Embryonic facial prominence (tissue), 1 donor: Measurements from ENCODE around the gene PPP1R37.
A peak's percentile ranks its signal among the peaks of the same experiment; 100 is the strongest.

Experiments used
- DNase-seq: peaks from one replicate; pipeline ENCODE4 v3.0.0-alpha.2; 2016; ENCODE audit errors: extremely low spot score

Gene PPP1R37

GRCh38 chr19:45169602-45170001, 76.6 kb downstream of the PPP1R37 start:
- DNase-seq = no peak

GRCh38 chr19:45170146-45171106, 77.4 kb downstream of the PPP1R37 start:
- DNase-seq = no peak

DNA sequence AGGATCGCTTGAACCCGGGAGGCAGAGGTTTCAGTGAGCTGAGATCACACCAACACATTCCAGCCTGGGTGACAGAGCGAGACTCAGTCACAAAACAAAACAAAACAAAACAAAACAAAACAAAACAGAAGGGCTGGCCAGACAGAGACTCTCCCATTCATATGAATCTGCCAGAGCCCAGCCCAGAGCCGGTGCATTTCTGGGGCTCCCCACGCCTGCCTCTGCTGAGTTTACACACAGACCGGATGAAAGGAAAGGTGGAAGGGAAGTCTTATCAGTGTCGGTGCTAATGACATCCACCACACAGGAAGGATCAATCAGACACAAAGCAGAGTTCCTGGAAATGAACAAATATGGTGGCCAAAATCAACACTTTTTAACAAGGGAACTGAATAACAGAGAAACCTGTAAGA, 78.2 kb downstream of the PPP1R37 start:
- no peak for DNase-seq

GRCh38 chr19:45172173-45172572, 79.2 kb downstream of the PPP1R37 start:
- DNase-seq = no peak

- no peak for DNase-seq
These were observed 79.7 kb downstream of the PPP1R37 start for GRCh38 chr19:45172611-45173208.

DNA sequence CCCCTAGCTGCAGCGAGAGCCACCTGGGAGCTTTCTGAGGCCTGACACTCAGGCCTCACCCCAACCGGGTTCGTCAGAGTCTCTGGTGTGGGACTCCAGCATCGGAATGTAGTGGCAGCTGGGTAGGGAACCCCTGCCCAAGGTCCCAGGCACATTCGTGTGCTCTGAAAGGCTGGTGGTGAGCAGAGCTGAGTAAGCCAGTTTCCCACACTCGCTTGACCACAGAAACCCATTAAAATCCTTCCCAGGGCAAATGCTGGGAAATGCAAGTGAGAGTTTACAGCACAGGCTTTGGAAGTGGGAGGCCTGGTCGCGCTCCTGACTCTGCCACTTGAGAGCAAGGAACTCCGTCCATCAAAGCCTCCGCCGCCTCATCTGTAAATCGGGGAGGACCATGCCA, 80.8 kb downstream of the PPP1R37 start:
- DNase-seq = no peak

- no peak for DNase-seq
These were observed 82.8 kb downstream of the PPP1R37 start for GRCh38 chr19:45175515-45176345.

DNA sequence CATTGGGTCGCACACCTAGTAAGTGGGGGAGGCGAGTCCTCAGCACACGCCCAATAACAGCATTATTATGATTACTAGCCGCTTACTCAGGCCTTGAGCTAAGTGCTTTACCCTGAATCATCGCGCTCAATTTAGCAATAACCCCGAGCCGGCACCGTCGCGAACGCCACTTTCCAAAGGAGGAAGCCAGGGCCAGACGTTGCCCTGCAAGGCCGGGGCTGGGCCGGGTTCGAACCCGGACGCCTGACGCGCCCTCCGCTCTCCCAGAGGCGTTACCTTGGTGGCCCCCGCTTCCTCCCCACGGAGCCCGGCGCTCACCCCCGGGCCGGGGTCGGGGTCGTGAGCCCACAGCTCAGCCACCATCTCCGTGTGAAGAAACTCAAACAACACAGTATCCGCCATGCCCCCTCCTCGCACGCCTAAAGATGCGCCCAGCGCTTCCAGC, 84.9 kb downstream of the PPP1R37 start, which contains the start of gene TRAPPC6A:
TRAPPC6A (minus strand) TSS at position 421 of the 445 bp plus-strand sequence; CDS start at position 402, 19 bp downstream.
- DNase-seq = no peak

GRCh38 chr19:45178262-45179071, 85.5 kb downstream of the PPP1R37 start, which contains the start of gene BLOC1S3:
TSS of gene BLOC1S3 (plus strand) at chr19:45178784. CDS start at chr19:45179297, 513 bp downstream.
- DNase-seq = peak; percentile 100

- DNase-seq = no peak
These were observed 86.3 kb downstream of the PPP1R37 start for GRCh38 chr19:45179072-45179891.

- DNase-seq = no peak
These were observed 87.0 kb downstream of the PPP1R37 start for GRCh38 chr19:45179892-45180370.

DNA sequence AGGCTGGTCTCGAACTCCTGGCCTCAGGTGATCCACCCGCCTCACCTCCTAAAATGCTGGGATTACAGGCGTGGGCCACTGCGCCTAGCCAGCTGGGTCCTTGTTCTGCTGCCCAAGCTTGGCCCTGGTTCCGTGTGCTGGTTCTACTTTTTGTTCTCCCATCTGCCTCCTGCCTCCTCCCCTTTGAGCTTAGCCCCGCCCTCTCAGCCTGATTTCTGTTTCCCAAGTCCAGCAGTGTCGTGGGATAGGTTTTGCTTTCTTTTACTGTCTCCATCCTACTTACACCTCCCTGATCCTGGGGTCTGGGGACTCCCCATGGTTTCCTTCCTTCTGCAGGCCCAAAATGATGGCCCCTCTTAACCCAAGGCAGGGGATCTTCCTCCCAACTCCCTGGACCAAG, 88.0 kb downstream of the PPP1R37 start:
- no peak for DNase-seq

DNA sequence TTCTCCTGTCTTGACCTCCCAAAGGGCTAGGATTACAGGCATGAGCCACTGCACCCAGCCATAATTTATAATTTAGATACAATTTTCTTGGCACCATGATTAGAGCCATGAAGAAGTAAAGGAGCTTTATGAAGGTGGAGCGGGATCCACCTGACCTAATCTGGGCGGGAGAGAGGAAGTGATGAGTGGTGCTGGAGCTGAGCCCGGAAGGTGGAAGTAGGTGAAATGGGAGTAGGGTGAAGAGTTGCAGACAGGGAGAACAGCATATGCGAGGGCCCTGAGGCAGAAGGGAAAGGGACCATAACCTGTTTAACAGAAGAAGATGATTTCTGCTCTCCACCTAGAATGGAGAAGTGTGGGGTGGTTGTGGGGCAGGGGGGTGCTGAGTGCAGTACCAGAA, 89.8 kb downstream of the PPP1R37 start:
- DNase-seq = no peak

DNA sequence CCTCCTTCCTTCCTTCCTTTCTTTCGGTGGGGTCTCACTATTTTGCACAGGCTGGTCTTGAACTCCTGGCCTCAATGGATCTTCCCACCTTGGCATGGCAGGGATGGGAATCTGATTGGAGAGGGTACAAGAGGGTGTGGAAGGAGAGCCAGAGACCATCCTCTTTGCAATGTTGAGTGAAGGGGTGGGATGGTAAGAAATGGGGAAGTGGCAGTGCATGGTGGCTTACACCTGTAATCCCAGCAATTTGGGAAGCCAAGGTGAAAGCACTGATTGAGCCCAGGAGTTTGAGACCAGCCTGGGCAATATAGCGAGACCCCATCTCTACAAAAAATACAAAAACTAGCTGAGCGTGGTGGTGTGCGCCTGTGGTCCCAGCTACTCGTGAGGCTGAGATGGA, 91.1 kb downstream of the PPP1R37 start:
- DNase-seq = no peak

DNA sequence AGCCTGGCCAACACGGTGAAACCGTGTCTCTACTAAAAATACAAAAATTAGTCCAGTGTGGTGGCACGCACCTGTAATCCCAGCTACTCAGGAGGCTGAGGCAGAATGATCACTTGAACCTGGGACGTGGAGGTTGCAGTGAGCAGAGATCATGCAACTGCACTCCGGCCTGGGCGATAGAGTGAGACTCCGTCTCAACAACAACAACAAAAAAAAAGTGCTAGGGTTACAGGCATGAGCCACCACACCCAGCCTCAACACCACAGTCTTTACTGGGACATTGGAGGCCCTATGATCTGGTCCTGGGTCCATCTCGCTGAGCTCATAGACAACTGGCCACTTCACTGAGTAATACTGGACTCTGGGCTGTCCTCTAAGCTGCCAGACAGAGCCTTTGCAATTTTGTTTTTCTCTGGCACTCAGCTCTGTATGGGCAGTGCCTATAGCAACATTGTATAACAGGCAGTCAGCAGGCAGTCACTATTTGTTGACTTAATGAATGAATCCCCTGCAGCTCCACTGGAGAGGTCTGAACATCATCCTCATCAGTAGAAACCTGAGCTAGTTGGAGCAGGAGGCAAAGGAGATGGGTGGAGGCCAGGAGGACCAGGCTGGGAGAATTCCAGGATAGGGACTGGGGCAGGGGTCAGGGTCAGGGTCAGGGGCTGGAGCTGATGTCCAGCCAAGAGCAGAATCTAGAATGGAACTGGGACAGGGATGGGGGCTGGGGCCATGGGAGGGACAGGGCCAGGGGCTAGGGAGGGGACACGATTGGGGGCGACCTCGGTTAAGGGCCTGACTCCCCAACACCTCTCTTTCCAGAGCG, 93.7 kb downstream of the PPP1R37 start:
- DNase-seq = no peak

DNA sequence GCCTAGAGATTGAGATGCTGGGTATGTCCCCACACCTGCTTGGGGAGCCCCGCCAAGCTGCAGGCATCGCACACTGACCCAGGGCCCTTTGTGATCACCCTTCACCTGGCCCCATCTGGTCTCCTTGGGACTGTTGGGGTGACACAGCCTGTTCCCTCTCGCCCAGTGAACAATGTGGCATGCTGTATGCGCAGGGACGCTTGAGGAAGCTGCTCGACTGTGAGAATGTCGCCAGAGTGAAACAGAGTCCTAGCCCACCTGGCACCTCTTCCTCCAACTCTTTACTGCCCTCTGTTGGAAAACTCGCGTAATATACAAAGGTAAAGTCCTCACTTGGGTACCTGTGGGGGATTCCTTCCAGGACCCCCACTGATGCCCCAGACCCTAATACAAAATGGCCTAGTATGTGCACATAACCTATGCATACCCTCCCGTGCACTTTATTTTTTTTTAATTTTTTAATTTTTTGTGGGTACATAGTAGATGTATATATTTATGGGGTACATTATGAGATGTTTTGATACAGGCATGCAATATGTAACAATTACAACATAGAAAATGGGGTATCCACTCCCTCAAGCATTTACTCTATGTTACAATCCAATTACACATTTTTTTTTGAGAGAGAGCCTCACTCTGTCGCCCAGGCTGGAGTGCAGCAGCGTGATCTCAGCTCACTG, 94.6 kb downstream of the PPP1R37 start:
- DNase-seq = no peak

DNA sequence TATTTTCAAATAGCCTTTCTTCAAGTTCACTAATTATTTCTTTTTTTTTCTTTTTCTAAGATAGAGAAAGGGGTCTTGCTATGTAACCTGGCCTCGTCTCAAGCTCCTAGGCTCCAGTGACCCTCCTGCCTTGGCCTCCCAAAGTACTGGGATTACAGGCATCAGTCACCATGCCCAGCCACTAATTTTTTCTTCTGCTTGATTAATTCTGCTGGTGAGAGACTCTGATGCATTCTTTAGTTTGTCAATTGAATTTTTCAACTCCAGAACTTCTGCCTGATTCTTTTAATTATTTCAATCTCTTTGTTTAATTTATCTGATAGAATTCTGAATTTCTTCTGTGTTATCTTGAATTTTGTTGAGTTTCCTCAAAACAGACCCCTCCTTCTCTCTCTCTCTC, 97.0 kb downstream of the PPP1R37 start:
- DNase-seq = no peak

GRCh38 chr19:45191375-45191774, 98.4 kb downstream of the PPP1R37 start:
- peak; percentile 31 for DNase-seq
